Heart right ventricle (tissue), 16 donors: Measurements from ENCODE around the gene SPOCD1. TPM values are rescaled to one million over a fixed set of nuclear protein-coding genes. Genes with fewer than 3 reads are reported as not detected.
A peak's percentile ranks its signal among the peaks of the same experiment; 100 is the strongest.

Experiments
- ATAC-seq, 8 donors: fragments of 200-7000 bp; cut with Tn5 transposase; one replicate each; pipeline ENCODE4 v1.9.1; 2020; ENCODE audit warnings: mild to moderate bottlenecking in 8 of 8, moderate library complexity in 8 of 8, moderate number of reproducible peaks in 1 of 8
- DNase-seq, 2 donors: peaks; one replicate each; pipeline ENCODE4 v3.0.0-alpha.2; 2020
- H3K27ac ChIP-seq, 10 donors: fragments of 200-600 bp; sonication (generic) in 2 of 10; one replicate each; pipeline versions ENCODE4 v1.5.0 to v1.8.0; 2020 to 2022; ENCODE audit warnings: mild to moderate bottlenecking in 3 of 10
- H3K27me3 ChIP-seq, 7 donors: fragments of 200-600 bp; one replicate each; pipeline ENCODE4 v1.8.0; 2021 to 2022; ENCODE audit warnings: mild to moderate bottlenecking in 2 of 7
- H3K36me3 ChIP-seq, 9 donors: fragments of 200-600 bp; sonication (generic) in 1 of 9; one replicate each; pipeline versions ENCODE4 v1.5.0 to v1.8.0; 2020 to 2022; ENCODE audit warnings: mild to moderate bottlenecking in 2 of 9
- H3K4me1 ChIP-seq, 9 donors: fragments of 200-600 bp; sonication (generic) in 1 of 9; one replicate each; pipeline versions ENCODE4 v1.5.0 to v1.8.0; 2020 to 2022; ENCODE audit warnings: mild to moderate bottlenecking in 4 of 9
- H3K4me3 ChIP-seq, 10 donors: fragments of 200-600 bp; sonication (generic) in 2 of 10; one replicate each; pipeline versions ENCODE4 v1.5.0 to v1.8.0; 2020 to 2022; ENCODE audit warnings: mild to moderate bottlenecking in 7 of 10, moderate library complexity in 2 of 10
- H3K9me3 ChIP-seq, 11 donors: fragments of 200-600 bp in 10 of 11; sonication (generic) in 2 of 11; one replicate each; pipeline versions ENCODE4 v1.5.0 to v1.8.0; 2013 to 2022; ENCODE audit warnings: mild to moderate bottlenecking in 2 of 11, control low read depth in 1 of 11, moderate library complexity in 1 of 11
- WGBS, 2 donors: extraction: QIAGEN DNeasy Blood & Tissue Kit; methylation state at CpG; one replicate each; pipeline ENCODE4 v1.1.7; 2013; ENCODE audit warnings: inconsistent platforms in 1 of 2; 5-methylcytosine and 5-hydroxymethylcytosine counted together
- intact Hi-C, 10 donors: fragments of 100-400 bp; cut with DNase I; formaldehyde crosslinking; loops; one replicate each; pipeline versions ENCODE4 v1.11.1 to v1.14.2; 2022
- polyA plus RNA-seq, 2 donors: library from polyadenylated mRNA; stranded (reverse); fragments of 200-250 nt; gene quantifications; one replicate each; pipeline ENCODE4 v1.2.3, GENCODE V29; 2013
- total RNA-seq, 10 donors: library from RNA; stranded (reverse); fragmentation: NEBNext Ultra II Directional in 3 of 10; extraction: Animal tissue kit (Norgen Biotek cat#: 25700) in 3 of 10; gene quantifications; one replicate each; pipeline versions ENCODE4 v1.2.1 to v1.2.4, GENCODE V29; 2021 to 2023
- TF ChIP-seq, protein P1 (sequence below), 9 donors: fragments of 200-600 bp; sonication (generic) in 2 of 9; IDR thresholded peaks; one replicate each; pipeline versions ENCODE4 v1.5.0 to v1.8.0; 2021 to 2022; ENCODE audit warnings: antibody characterized with exemption in 9 of 9, mild to moderate bottlenecking in 5 of 9, moderate library complexity in 1 of 9
- donor health status: Arrhythmogenic right ventricular cardiomyopathy.
- donor health status: ischemic (EF 13 %, LVEDD 7.1; RV severe dilation, severe dysfunction).
- donor health status: healthy with polysubstance abuse.
- donor health status: DM: no; HTN: yes; CAD: no.
- donor health status: DM: no; HTN: no; CAD: no.
- donor health status: ischemic (EF 25% LVEDD 6.9; RV normal size, moderate dysfunction).
- donor health status: ischemic (EF 25% LVEDD 5.7; RV mildly dilated, moderate dysfunction).
- donor health status: healthy.
- donor health status: DM: yes; HTN: yes; CAD: no.
- donor health status: Ischemic cardiomyopathy.
- donor health status: ischemic (EF 35%, LVEDD 5.7; RV mildly dilated, moderate dysfunction).
- donor health status: nonischemic (EF 11% LVEDD 7.7; RV severe dilation, severe dysfunction).
- donor health status: DM: yes; HTN: yes; CAD: no.
- donor health status: PGD.
- donor health status: ischemic (EF 29% LVEDD 5.4; RV normal size, mild dysfunction).
- donor health status: nonischemic (EF 23%, LVEDD 6.1; RV moderate dilation, normal function).

SPOCD1 gene
- total and polyA plus RNA-seq, 12 donors: 0.12 to 1.2 (median 0.41) TPM; not detected in 8

DNA sequence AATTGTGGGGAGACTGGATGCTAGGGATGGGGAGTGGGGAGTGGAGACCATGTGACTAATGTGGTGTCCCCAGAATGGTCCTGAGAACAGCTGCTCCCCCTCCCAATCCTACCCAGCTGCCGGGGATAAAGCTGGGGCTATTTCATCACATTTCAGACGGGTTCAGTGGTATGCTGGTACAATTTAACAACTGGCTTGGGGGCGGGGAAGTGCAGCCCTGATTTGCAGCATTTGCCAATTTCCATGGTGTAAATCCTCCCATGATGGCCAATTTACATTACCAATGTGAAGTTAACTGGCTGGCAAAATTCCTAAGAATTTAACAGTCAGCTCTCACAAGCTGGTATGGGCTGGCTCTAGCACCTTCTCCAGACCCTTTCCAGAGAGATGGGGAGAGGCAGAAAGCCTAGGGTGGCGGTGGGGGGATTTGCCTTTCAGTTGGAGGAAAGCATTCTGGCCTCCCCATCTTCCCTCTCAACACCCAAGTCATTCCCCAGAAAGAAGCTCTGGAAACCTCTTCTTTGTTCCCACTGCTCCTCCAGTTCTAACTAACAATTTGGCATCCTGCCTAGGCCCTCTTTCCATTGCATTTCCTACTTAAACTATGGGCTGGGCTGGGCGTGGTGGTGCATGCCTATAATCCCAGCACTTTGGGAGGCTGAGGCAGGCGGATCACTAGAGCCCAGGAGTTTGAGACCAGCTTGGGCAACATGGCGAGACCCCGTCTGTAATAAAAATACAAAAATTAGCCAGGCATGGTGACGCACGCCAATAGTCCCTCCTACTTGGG lies 40.4 kb downstream of the SPOCD1 start:
- DNase-seq: no peak
- H3K9me3 ChIP-seq: no peaks in the 10 kb centered on the region
- H3K27ac ChIP-seq: no peak overlapping the region
- H3K27me3 ChIP-seq: peaks cover 13 to 68% (median 58%) of the 10 kb centered on the region in 7 donors
- intact Hi-C loops: no loop called here
- TF ChIP-seq, protein P1, sequence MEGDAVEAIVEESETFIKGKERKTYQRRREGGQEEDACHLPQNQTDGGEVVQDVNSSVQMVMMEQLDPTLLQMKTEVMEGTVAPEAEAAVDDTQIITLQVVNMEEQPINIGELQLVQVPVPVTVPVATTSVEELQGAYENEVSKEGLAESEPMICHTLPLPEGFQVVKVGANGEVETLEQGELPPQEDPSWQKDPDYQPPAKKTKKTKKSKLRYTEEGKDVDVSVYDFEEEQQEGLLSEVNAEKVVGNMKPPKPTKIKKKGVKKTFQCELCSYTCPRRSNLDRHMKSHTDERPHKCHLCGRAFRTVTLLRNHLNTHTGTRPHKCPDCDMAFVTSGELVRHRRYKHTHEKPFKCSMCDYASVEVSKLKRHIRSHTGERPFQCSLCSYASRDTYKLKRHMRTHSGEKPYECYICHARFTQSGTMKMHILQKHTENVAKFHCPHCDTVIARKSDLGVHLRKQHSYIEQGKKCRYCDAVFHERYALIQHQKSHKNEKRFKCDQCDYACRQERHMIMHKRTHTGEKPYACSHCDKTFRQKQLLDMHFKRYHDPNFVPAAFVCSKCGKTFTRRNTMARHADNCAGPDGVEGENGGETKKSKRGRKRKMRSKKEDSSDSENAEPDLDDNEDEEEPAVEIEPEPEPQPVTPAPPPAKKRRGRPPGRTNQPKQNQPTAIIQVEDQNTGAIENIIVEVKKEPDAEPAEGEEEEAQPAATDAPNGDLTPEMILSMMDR (IDR thresholded peaks at IDR 0.05): no peak
- no peak overlapping the region for H3K4me3 ChIP-seq
- no peaks in the 10 kb centered on the region for H3K36me3 ChIP-seq
- no peak for ATAC-seq
- 87 to 91% methylated on average over 10 of the region's 10 CpGs for WGBS, 2 donors
- H3K4me1 ChIP-seq: peaks cover 0 to 20% (median 12%) of the 10 kb centered on the region in 9 donors

DNA sequence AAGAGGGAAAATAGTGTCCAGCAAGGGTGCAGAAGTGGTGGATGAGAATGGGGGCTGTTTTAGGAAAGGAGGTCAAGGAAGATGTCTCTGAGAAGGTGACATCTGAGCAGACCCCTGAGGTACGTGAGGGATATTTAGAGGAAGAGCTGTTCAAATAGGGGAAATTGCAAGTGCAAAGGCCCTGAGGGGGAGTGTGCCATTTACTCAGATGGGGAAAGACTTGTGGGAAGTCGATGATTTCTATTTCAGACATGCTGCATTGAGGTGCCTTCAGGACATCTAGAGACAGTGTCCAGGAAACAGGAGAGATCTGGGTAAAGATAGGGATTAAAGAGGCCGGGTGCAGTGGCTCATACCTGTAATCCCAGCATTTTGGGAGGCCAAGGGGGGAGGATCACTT lies 41.3 kb downstream of the SPOCD1 start:
- WGBS, 2 donors: 69 to 84% methylated on average over 3 of the region's 3 CpGs
- Histone ChIP-seq H3K27me3 (peaks cover 13 to 68% (median 58%) of the 10 kb centered on the region in 7 donors), H3K9me3 (no peaks in the 10 kb centered on the region), H3K27ac (no peak overlapping the region), H3K4me3 (no peak overlapping the region), H3K36me3 (no peaks in the 10 kb centered on the region), H3K4me1 (peaks cover 0 to 29% (median 14%) of the 10 kb centered on the region in 9 donors)
- TF ChIP-seq, protein P1 (IDR thresholded peaks at IDR 0.05): no peak
- DNase-seq: no peak
- no peak for ATAC-seq
- intact Hi-C loops: no loop called here

DNA sequence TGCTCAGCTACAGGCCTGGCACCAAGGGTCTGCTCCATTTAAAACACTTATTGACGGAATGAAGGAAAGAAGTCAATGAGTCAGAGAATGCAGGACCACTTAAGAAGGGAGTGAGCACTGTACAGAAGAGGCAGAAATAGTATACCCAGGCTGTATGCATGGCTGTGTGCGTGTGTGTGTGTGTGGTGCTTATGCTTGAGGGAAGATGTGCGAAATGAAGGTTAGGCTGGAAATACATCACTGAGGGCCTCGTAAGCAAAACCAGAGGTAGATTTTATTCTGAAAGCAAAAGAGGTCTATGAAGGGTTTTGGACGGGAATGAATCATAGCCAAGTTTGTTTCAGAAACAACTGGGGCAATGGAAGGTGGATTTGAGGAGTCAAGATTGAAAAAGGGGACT lies 42.0 kb downstream of the SPOCD1 start:
- no peak overlapping the region for H3K27ac ChIP-seq
- TF ChIP-seq, protein P1 (IDR thresholded peaks at IDR 0.05): no peak
- H3K4me3 ChIP-seq: no peak overlapping the region
- intact Hi-C loops: no loop called here
- H3K9me3 ChIP-seq: no peaks in the 10 kb centered on the region
- DNase-seq (no peak), ATAC-seq (no peak)
- 91 to 95% methylated on average over 5 of the region's 5 CpGs for WGBS, 2 donors
- peaks cover 0 to 34% (median 18%) of the 10 kb centered on the region in 9 donors for H3K4me1 ChIP-seq
- H3K36me3 ChIP-seq: no peaks in the 10 kb centered on the region
- peaks cover 13 to 73% (median 58%) of the 10 kb centered on the region in 7 donors for H3K27me3 ChIP-seq

DNA sequence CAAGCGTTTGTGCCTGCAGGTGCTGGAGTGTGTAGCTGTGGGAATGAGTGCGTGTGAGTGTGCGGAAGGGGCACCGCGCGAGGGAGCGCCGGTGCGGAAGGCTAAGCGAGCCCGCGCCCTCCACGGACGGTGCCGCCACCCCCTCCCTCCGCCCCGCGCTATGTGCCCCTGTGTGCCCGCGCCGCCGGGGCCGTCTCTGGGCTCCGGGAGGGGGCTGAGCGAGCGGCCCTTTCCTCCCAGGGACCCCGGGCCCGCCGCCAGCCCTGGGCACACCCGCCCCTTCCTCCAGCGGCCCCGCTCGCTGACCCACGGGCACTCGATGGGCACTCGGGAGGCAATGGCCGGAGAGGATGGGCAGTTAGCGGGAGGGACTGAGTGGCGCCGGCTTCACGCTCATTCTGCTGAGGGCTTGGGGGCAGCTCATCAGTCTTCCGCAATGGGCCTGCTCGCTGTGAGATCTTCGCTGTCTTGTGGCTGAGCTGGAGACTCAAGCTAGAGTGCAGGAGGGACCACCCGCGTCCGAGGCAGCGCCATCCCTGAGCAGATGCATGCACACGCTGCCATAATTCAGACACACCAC lies 43.1 kb downstream of the SPOCD1 start:
- TF ChIP-seq, protein P1 (IDR thresholded peaks at IDR 0.05): no peak
- no peak overlapping the region for H3K27ac ChIP-seq
- H3K4me3 ChIP-seq: peak overlapping the region in 6 of 10 donors; percentile 27 to 36 (median 34)
- H3K27me3 ChIP-seq: peaks cover 13 to 82% (median 53%) of the 10 kb centered on the region in 7 donors
- ATAC-seq (peak in 2 of 8 donors; percentile 7 to 27), DNase-seq (no peak)
- 17 to 19% methylated on average over 39 to 49 of the region's 49 CpGs for WGBS, 2 donors
- intact Hi-C loops: no loop called here
- H3K36me3 ChIP-seq: no peaks in the 10 kb centered on the region
- peaks cover 0 to 34% (median 18%) of the 10 kb centered on the region in 9 donors for H3K4me1 ChIP-seq
- H3K9me3 ChIP-seq: no peaks in the 10 kb centered on the region
